A549 (cell line): Measurements from ENCODE around the gene TFCP2L1. TPM values are rescaled to one million over a fixed set of nuclear protein-coding genes. Genes with fewer than 3 reads are reported as not detected.
A peak's percentile ranks its signal among the peaks of the same experiment; 100 is the strongest.

Experiments
- ATAC-seq, 2 experiments: fragments of 200-7000 bp in 1 of 2; fragments of >200 bp in 1 of 2; cut with Nextera tagmentation in 1 of 2; cut with Tn5 transposase in 1 of 2; 3 replicates each; pipeline versions ENCODE4 v1.8.0 to v1.9.1; 2018 to 2020; ENCODE audit warnings: mild to moderate bottlenecking in 1 of 2, moderate library complexity in 1 of 2
- CTCF ChIA-PET: fragments of 300-600 bp; sonication (Branson Sonifier 250); formaldehyde crosslinking; extraction: SDS; loops from one replicate; lab custom pipeline; 2021; ENCODE audit warnings: antibody characterized with exemption, inconsistent platforms; lab: Yijun Ruan, JAX
- POLR2A ChIA-PET: fragments of 350-600 bp; formaldehyde crosslinking; extraction: SDS; loops from one replicate; lab custom pipeline; 2021; ENCODE audit warnings: antibody characterized with exemption, inconsistent platforms; lab: Yijun Ruan, JAX
- DNase-seq, 2 experiments: peaks; one replicate each; pipeline versions ENCODE4 v3.0.0 to v3.0.0-alpha.2; 2011 to 2016; ENCODE audit warnings: low read depth in 1 of 2, low spot score in 1 of 2
- FAIRE-seq: peaks from 2 replicates; lab custom pipeline; 2011; peaks lifted over from hg19 to GRCh38; lab: Jason Lieb, UNC
- H3K27ac ChIP-seq, 2 experiments: fragments of >200 bp; sonication (Bioruptor Twin); formaldehyde crosslinking; 3 replicates each; pipeline ENCODE4 v1.5.1; 2016 to 2017
- H3K4me1 ChIP-seq: fragments of >200 bp; sonication (Bioruptor Twin); formaldehyde crosslinking; 3 replicates; pipeline ENCODE4 v1.6.1; 2016
- H3K4me2 ChIP-seq: fragments of >200 bp; sonication (Bioruptor Twin); formaldehyde crosslinking; 3 replicates; pipeline ENCODE4 v1.6.1; 2016
- H3K4me3 ChIP-seq: fragments of >200 bp; sonication (Bioruptor Twin); formaldehyde crosslinking; 3 replicates; pipeline ENCODE4 v1.5.1; 2016
- H3K9me3 ChIP-seq: fragments of >200 bp; sonication (Bioruptor Twin); formaldehyde crosslinking; 3 replicates; pipeline ENCODE4 v1.6.1; 2016
- CEBPB ChIP-seq, 2 experiments: fragments of >200 bp in 1 of 2; sonication (Bioruptor Twin) in 1 of 2; formaldehyde crosslinking in 1 of 2; IDR thresholded peaks; 2 replicates each; pipeline ENCODE4 v1.6.1; 2012 to 2016
- CHD2 ChIP-seq: fragments of 150-350 bp; IDR thresholded peaks from 2 replicates; pipeline ENCODE4 v1.6.1; 2014; ENCODE audit warnings: low read length; ENCODE audit not compliant: partially characterized antibody
- EHF ChIP-seq: fragments of 250-450 bp; sonication (Bioruptor Pico); IDR thresholded peaks from 2 replicates; pipeline ENCODE4 v1.5.0; 2020; ENCODE audit warnings: mild to moderate bottlenecking
- FOSL2 ChIP-seq, 2 experiments: fragments of 450-650 bp in 1 of 2; fragments of >200 bp in 1 of 2; sonication (Bioruptor Twin) in 1 of 2; formaldehyde crosslinking; IDR thresholded peaks; 2 replicates each; pipeline versions ENCODE4 v1.5.0 to v1.6.1; 2016 to 2020; ENCODE audit warnings: mild to moderate bottlenecking in 1 of 2, moderate library complexity in 1 of 2
- HOXB13 ChIP-seq: fragments of 250-450 bp; sonication (Bioruptor Pico); IDR thresholded peaks from 2 replicates; pipeline ENCODE4 v1.5.0; 2020; ENCODE audit warnings: low read depth, mild to moderate bottlenecking, moderate library complexity
- HOXB5 ChIP-seq: fragments of 250-450 bp; sonication (Bioruptor Pico); IDR thresholded peaks from 2 replicates; pipeline ENCODE4 v1.5.0; 2020; ENCODE audit warnings: mild to moderate bottlenecking, moderate library complexity
- JUNB ChIP-seq: fragments of >200 bp; sonication (Bioruptor Twin); formaldehyde crosslinking; IDR thresholded peaks from 2 replicates; pipeline ENCODE4 v1.6.1; 2016
- KDM1A ChIP-seq: fragments of 200-600 bp; sonication (generic); IDR thresholded peaks from 2 replicates; pipeline ENCODE4 v1.6.1; 2016; ENCODE audit warnings: low read depth, mild to moderate bottlenecking
- KDM5A ChIP-seq: fragments of 200-600 bp; sonication (generic); IDR thresholded peaks from 2 replicates; pipeline ENCODE4 v1.6.1; 2016; ENCODE audit warnings: antibody characterized with exemption, mild to moderate bottlenecking
- MAZ ChIP-seq: fragments of 150-350 bp; IDR thresholded peaks from 2 replicates; pipeline ENCODE4 v1.6.1; 2014; ENCODE audit warnings: antibody characterized with exemption, low read depth, low read length, borderline replicate concordance
- NFE2L2 ChIP-seq: fragments of 150-350 bp; conservative IDR thresholded peaks from 2 replicates; pipeline ENCODE4 v1.6.1; 2014; ENCODE audit warnings: low read length
- PHF8 ChIP-seq: fragments of 200-600 bp; sonication (generic); IDR thresholded peaks from 2 replicates; pipeline ENCODE4 v1.6.1; 2016; ENCODE audit warnings: low read depth, mild to moderate bottlenecking, antibody characterized with exemption, moderate library complexity, borderline replicate concordance
- POLR2AphosphoS2 ChIP-seq: conservative IDR thresholded peaks from 2 replicates; pipeline ENCODE4 v1.6.1; 2012; ENCODE audit warnings: low read length, improper control_type of control experiment, inconsistent platforms
- RCOR1 ChIP-seq: fragments of 150-350 bp; IDR thresholded peaks from 2 replicates; pipeline ENCODE4 v1.6.1; 2014; ENCODE audit warnings: antibody characterized with exemption, low read length, low read depth
- SREBF2 ChIP-seq: fragments of 450-650 bp; IDR thresholded peaks from 2 replicates; pipeline ENCODE4 v1.6.1; 2014; ENCODE audit warnings: mild to moderate bottlenecking, moderate library complexity
- TFCP2L1 ChIP-seq: fragments of 250-450 bp; sonication (Bioruptor Pico); IDR thresholded peaks from 2 replicates; pipeline ENCODE4 v1.5.0; 2021; ENCODE audit warnings: mild to moderate bottlenecking
- TP53 ChIP-seq: fragments of 250-450 bp; sonication (Bioruptor Pico); IDR thresholded peaks from 2 replicates; pipeline ENCODE4 v1.5.0; 2021; ENCODE audit warnings: mild to moderate bottlenecking, moderate library complexity
- WGBS: methylation state at CpG from one replicate; pipeline ENCODE4 v1.1.6; 2017; ENCODE audit errors: missing lambda C conversion rate; 5-methylcytosine and 5-hydroxymethylcytosine counted together
- polyA plus RNA-seq, 4 experiments: library from polyadenylated mRNA; depleted of rRNA in 3 of 4; stranded (reverse); fragments of >200 nt; fragmentation: RNase III in 1 of 4; extraction: RNeasy Plus Mini Kit Qiagen cat#74134 plus additional on column Dnase treatment in 1 of 4; gene quantifications; 2 replicates in 3 of 4; 3 replicates in 1 of 4; pipeline ENCODE4 v1.2.3, GENCODE V29; 2011 to 2017
- TF ChIP-seq, protein P1 (sequence below): IDR thresholded peaks from 2 replicates; pipeline ENCODE4 v1.6.1; 2012
- TF ChIP-seq, protein P2 (sequence below): fragments of 450-650 bp; IDR thresholded peaks from 2 replicates; pipeline ENCODE4 v1.6.1; 2014; ENCODE audit warnings: antibody characterized with exemption
- TF ChIP-seq, protein P3 (sequence below): fragments of >200 bp; sonication (Bioruptor Twin); formaldehyde crosslinking; IDR thresholded peaks from 2 replicates; pipeline ENCODE4 v1.6.1; 2016

TFCP2L1 gene
- polyA plus RNA-seq, 2 of the 4 experiments (the other 2 are of a cell fraction), result 1.3 to 3.1 TPM

DNA sequence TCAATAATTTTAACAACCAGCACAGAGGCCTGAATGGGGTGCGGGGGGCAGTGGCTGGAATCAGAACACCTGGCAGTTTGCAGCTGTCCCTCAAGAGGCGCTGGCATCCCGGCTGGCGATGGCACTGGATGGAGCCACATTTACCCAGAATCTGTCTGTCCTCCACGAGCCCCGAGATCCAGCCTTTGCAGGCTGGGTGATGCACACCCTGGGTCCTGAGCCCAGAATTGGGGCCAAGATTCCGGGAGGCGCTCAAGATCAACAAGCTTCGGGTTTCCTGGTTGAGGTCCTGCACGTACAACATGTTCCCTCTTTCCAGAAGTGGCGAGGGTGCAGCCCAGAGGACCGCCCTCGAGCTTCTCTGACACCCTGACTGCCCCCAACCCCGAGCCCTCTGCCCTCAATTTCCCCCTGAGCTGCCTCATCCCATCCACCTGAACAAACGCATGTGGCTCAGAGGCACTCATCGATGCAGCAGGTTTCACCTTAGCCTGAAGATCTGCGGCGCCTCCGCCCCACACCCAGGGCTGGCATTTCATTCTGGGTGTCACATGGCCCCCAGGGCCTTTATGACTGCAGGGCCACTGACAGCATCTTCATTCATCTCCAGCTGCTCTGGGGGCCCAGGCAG is 97.5 kb downstream of the TFCP2L1 start:
- Histone ChIP-seq H3K4me1 (no peaks in the 10 kb centered on the region), H3K4me3 (no peak overlapping the region), H3K27ac (no peak overlapping the region)
- WGBS, result 74% methylated on average over 17 of the region's 19 CpGs
- DNase-seq, result no peak
- FAIRE-seq, result no peak
- CTCF ChIA-PET, result interaction anchor here (1.2 kb wide), 1 partner anchor 17 kb away, joined by 4 read pairs; no protein-coding TSS in a partner anchor
- no peak for TF ChIP-seq EHF
- no peak for TF ChIP-seq MAZ
- TF ChIP-seq, protein P1, sequence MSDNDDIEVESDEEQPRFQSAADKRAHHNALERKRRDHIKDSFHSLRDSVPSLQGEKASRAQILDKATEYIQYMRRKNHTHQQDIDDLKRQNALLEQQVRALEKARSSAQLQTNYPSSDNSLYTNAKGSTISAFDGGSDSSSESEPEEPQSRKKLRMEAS, result no peak
- TF ChIP-seq KDM1A, result no peak
- TF ChIP-seq PHF8, result no peak
- TF ChIP-seq SREBF2, result no peak
- TF ChIP-seq, all 56 proteins: peak for 0
- no peaks in the 10 kb centered on the region for H3K9me3 ChIP-seq
- POLR2A ChIA-PET, result no interaction called here
- ATAC-seq, result no peak
- H3K4me2 ChIP-seq, result no peak overlapping the region

DNA sequence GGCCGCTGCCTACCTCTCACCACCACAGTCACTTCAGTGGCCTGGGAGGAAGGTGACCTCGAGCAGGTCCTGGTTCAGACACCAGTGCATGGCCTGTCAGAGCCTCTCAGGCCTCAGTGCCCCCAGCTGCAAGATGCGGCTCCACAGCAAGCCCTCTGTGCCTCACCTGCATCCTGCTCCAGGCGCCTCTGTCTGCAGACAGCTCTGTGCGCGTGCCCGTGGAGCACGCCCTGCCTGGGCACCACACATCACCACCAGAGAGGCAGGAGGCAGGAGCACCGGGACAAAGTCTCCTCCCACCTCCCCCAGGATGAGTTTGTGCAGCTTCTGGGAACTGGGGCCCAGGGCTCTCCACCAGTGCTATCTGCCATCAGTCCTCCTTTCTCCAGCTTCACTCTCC is 98.7 kb downstream of the TFCP2L1 start:
- no peak for FAIRE-seq

DNA sequence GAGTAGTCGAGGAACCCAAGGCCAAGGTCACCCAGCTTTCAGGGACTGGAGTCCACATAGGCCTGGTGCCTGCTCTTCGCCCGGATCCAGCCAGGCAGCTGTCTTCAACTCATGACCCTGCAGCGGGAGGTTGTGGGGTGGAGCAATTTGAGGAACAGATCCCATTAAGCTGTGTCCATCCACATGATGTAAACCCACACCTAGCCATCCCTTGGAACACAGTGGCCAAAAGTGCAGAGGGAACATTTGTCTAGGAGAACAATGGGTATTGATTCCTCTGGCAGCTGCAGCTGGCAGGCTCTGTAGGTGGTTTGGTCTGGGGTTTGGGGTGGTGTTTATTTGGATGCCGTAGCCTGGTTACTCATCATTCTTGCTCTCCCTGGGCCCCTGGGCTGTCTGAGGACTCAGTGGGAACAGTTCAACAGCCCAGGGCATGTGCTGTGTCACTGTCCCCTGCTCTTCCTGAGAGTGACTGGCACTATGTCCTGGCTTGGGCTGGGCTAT is 99.4 kb downstream of the TFCP2L1 start:
- ATAC-seq, result peak; percentile 15 to 34; a peak in 3 of 6 replicates
- H3K4me2 ChIP-seq, result no peak overlapping the region
- POLR2A ChIA-PET, result no interaction called here
- no peak overlapping the region; a peak in 1 of 6 replicates for H3K27ac ChIP-seq
- CTCF ChIA-PET, result interaction anchor here (0.8 to 1.1 kb wide), 2 partner anchors 10 to 29 kb away, joined by 4 to 5 read pairs; no protein-coding TSS in a partner anchor
- H3K4me3 ChIP-seq, result no peak overlapping the region
- 33% methylated on average over 2 of the region's 5 CpGs for WGBS
- no peak for FAIRE-seq
- DNase-seq, result no peak
- H3K9me3 ChIP-seq, result no peaks in the 10 kb centered on the region
- no peaks in the 10 kb centered on the region for H3K4me1 ChIP-seq
- no peak for TF ChIP-seq FOSL2 (IDR thresholded peaks at IDR 0.05)
- no peak for TF ChIP-seq FOSL2 (CRISPR knock-in tag; IDR thresholded peaks at IDR 0.05)
- no peak for TF ChIP-seq HOXB5 (CRISPR knock-in tag)
- TF ChIP-seq TP53 (CRISPR knock-in tag), result no peak
- TF ChIP-seq CEBPB (IDR thresholded peaks at IDR 0.05), result no peak
- no peak for TF ChIP-seq EHF
- no peak for TF ChIP-seq TFCP2L1 (CRISPR knock-in tag)
- TF ChIP-seq RCOR1, result no peak
- TF ChIP-seq POLR2AphosphoS2, result no peak
- TF ChIP-seq, protein P2, sequence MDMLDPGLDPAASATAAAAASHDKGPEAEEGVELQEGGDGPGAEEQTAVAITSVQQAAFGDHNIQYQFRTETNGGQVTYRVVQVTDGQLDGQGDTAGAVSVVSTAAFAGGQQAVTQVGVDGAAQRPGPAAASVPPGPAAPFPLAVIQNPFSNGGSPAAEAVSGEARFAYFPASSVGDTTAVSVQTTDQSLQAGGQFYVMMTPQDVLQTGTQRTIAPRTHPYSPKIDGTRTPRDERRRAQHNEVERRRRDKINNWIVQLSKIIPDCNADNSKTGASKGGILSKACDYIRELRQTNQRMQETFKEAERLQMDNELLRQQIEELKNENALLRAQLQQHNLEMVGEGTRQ, result no peak
- no peak for TF ChIP-seq MAZ
- TF ChIP-seq CHD2, result no peak

More for the DNA sequence above, 98.7 kb downstream of the TFCP2L1 start:
- 81% methylated on average over 8 of the region's 9 CpGs for WGBS
- no peaks in the 10 kb centered on the region for H3K9me3 ChIP-seq
- H3K4me1 ChIP-seq, result no peaks in the 10 kb centered on the region
- H3K4me2 ChIP-seq, result no peak overlapping the region
- ATAC-seq, result no peak; a peak in 1 of 6 replicates
- peak overlapping the region in 1 of 2 experiments; percentile 8; a peak in 1 of 6 replicates for H3K27ac ChIP-seq
- POLR2A ChIA-PET, result no interaction called here
- H3K4me3 ChIP-seq, result no peak overlapping the region
- DNase-seq, result no peak
- TF ChIP-seq KDM5A, result no peak
- no peak for TF ChIP-seq HOXB13 (CRISPR knock-in tag)
- no peak for TF ChIP-seq CEBPB (IDR thresholded peaks at IDR 0.05)
- no peak for TF ChIP-seq JUNB
- TF ChIP-seq PHF8, result no peak
- TF ChIP-seq NFE2L2, result no peak
- no peak for TF ChIP-seq POLR2AphosphoS2
- TF ChIP-seq, protein P3, sequence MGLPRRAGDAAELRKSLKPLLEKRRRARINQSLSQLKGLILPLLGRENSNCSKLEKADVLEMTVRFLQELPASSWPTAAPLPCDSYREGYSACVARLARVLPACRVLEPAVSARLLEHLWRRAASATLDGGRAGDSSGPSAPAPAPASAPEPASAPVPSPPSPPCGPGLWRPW, result no peak
- TF ChIP-seq CHD2, result no peak
- CTCF ChIA-PET, result interaction anchor here (1.2 kb wide), 1 partner anchor 16 kb away, joined by 4 read pairs; no protein-coding TSS in a partner anchor
